HT-29 (cell line): ENCODE measurements around the gene PGAP1. TPM values are rescaled to one million over a fixed set of nuclear protein-coding genes. Genes with fewer than 3 reads are reported as not detected.
A peak's percentile ranks its signal among the peaks of the same experiment; 100 is the strongest.

Experiments
- DNase-seq: peaks from one replicate; pipeline ENCODE4 v3.0.0-alpha.2; 2015; ENCODE audit warnings: low spot score
- total RNA-seq: library from RNA; depleted of rRNA; stranded (reverse); fragments of >200 nt; shearing (Covaris generic); gene quantifications from 2 replicates; pipeline ENCODE4 v1.2.3, GENCODE V29; 2014

PGAP1 gene
- total RNA-seq, 1 experiment from 2014 or later, result 2.9 TPM

- DNase-seq, result no peak
Observed at GRCh38 chr2:196899976-196900375, 26.5 kb downstream of the PGAP1 start.

- no peak for DNase-seq
Observed at GRCh38 chr2:196891136-196891535, 35.4 kb downstream of the PGAP1 start.

DNA sequence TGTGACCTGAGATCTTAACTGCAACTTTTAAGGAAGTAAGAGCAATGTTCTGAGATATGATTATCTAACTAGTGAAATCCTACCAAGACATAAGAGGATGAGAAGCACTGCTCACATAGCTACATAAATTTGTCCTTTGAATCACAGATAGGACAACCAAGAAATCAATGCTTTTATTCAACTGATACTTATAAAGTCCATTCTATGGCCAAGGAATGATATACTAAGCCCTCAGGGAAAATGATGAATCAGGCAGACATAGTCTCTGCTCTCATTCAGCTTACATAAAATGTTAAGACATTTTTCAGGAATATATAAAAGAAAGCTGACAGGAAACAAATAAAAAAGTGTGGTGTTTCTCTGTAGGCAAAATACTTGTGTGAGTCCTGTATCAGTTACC is 39.1 kb downstream of the PGAP1 start:
- DNase-seq, result no peak

DNA sequence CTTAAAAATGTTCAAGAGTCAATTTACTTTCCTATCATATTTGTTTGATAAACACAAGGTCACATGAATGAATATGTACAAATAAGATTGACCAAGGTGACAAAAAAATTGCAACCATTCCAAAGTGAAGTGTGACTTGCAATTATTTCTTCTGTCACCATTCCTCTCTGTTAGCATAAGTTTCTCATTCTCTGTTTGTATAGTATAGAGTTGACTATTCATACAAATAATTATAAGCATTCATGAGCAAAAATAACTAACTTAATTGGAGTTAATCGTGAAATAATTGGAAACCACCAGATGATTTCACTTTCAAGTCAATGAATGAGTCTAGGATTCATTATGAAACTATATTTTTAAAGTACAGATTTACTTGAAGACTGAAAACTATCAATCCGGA is 42.1 kb downstream of the PGAP1 start:
- DNase-seq, result no peak

GRCh38 chr2:196876364-196876763 is 50.1 kb downstream of the PGAP1 start:
- no peak for DNase-seq

DNA sequence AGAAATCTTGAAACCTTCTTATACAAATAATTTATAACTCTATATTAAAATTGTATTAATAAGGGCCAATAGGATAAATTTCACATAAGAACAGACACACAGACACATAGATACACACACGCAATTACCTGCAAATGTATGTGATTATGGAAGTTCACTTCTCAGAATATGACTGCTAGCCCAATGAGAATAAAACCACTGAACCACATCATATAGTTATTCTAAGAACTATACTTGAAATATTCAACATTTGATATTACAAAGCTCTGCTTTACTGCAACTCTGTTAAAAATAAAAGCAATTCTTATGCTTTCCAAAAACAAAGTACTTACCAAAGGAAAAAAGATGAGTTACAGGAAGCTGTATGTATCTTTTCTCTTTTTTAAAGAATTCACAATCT is 51.1 kb downstream of the PGAP1 start:
- DNase-seq, result no peak

- DNase-seq, result no peak
Observed at GRCh38 chr2:196873511-196873910, 53.0 kb downstream of the PGAP1 start.

GRCh38 chr2:196854629-196855028 is 71.9 kb downstream of the PGAP1 start:
- DNase-seq, result no peak

DNA sequence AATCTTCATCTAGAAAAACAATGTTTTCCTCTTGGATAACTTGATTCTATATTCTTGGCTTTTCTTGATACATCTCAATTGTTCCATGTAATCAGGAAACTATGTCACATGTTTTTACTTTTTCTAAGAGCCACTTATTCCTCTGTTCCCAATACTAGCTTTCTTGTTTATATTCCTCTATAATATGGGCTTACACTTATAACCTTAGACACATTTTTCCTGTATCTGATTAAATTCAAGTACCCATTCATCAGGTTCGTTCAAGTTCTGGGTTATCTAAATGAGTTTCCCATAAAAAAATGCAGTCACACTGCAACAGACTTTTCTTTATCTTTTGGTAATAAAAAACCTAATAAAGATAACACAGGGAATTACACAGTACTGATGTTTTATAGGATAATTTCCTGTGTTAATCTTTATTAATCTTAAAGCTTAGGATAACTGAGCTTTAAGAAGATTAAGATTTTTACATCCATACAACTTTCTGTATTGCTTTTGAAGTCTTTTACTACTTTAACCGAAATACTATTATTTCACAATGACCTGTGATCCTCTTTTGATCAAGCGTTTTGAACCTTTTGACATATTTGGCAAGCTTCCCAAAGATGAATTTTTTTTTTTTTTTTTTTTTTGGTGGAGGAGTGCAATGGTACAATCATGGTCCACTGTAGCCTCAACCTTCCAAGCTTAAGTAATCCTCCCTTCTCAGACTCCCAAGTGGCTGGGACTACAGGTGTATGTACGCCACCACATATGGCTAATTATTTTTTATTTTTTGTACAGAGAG is 73.0 kb downstream of the PGAP1 start:
- peak; percentile 58 for DNase-seq

- no peak for DNase-seq
Observed at GRCh38 chr2:196851088-196851487, 75.4 kb downstream of the PGAP1 start.

- DNase-seq, result peak; percentile 77
Observed at GRCh38 chr2:196849895-196850294, 76.6 kb downstream of the PGAP1 start.

DNA sequence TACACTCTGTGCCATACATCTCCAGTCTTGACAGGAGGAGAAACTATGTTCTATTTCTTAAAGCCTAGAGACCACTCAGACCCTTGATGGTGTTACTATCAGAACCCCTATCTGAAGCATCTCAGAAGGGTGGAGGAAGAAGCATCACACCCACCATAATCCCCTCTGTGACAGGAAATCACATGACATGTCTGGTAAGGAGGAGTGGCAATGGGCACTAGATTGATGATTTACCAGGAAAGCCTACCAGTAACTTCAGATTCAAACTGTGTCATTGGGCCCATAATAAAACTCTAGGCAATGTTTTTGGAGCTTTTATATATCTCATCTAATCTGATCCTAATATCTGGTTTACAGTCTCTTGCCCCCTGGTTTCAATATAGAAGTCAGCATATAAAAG is 80.2 kb downstream of the PGAP1 start:
- DNase-seq, result no peak

DNA sequence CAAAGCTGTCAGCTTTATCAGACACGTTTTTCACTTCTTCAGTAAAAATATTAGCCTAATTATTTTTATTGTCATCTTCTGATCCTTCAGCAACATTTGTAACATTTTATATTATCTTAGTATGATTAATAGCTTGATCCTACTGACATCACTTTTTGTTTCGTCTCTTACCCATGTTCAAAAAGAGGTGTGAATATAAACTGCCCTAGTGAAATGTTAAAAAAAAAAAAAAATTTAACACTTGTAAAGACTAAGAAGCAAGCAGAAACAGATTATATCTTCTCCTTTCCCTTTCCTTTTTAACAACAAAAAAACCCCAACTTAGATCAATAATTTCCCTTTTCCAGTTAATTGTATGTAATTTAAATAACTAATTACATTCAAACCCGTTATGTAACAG is 81.1 kb downstream of the PGAP1 start:
- no peak for DNase-seq

- no peak for DNase-seq
Observed at GRCh38 chr2:196840171-196840570, 86.3 kb downstream of the PGAP1 start.

DNA sequence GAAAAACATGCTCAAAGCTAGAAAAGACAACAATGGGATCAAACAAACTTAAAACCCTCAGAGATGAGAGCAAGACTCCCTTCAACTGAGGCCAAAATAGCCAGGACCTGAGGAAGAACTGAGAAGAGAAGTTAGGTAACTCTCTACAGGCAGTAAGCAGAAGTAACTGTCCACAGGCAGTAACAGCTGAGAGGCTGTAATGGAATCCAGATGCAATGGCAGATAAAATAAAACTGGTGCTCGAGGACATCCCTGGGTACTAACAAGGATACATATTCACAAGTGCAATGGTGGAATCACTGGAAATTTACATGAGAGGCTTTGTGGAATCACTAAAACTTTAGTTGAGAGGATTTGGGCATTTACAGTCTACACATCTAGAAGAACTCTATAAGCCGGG is 86.9 kb downstream of the PGAP1 start:
- no peak for DNase-seq

GRCh38 chr2:196836440-196836839 is 90.1 kb downstream of the PGAP1 start:
- DNase-seq, result no peak

DNA sequence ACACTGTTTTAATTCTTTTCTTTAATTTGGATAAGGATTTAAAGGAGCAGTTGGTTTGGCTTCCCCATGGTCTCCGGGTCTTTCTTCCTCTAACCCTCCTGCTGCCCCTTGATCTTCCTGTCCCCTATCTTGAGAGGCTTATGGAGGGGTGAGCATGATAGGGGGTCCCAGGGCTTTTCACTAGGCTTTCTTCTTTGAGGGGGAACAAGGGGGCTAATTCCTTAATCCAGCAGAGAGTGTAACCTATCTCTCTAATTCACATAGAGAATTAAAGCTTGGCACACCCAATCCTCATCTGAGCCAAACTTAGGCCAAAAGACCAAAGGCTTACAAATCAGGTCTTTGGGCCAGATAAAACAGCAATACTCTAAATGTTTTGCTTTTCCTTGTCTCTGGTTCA is 95.8 kb downstream of the PGAP1 start:
- no peak for DNase-seq

DNA sequence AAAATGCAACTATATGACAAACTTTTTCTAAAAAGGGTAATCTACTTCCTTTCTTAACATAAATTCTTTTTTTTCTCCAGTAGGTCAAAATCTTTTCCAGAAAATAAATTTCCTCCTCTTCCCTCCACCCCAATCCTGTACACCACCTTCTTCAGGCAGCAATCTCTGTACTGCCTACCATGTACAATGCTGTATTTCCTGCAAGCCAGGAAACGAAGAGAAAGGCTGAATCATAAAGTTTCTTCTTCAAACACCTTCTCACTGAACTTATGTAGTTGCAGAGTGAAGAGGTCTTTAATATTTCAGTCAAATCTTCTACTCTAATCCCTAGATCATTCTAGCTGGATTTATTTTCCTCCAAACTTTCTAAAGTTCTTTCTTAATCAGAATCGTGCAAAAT is 99.2 kb downstream of the PGAP1 start:
- DNase-seq, result no peak

GRCh38 chr2:196823750-196824522 is 102.6 kb downstream of the PGAP1 start:
- no peak for DNase-seq

DNA sequence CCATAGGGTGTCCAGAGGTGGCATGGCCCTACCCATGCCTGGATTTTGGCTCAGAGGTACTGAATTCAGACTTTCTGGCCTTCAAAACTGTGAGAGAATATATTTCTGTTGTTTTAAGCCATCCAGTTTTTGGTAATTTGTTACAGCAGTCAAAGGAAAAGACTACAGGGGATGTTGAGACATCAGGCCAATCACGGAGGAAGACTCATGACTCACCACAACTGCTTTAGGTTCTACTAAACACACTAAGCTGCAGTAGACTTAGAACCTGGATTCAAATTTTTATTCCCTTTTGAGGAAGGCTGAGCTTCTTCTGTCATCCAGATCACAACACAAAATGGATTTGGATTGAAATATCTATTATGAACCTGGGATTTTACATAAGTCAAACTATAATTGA is 105.3 kb downstream of the PGAP1 start:
- DNase-seq, result no peak

- DNase-seq, result no peak
Observed at GRCh38 chr2:196809260-196809659, 117.2 kb downstream of the PGAP1 start, which contains the start of gene C2orf66. C2orf66 (minus strand) TSS chr2:196809355; CDS start chr2:196809336, 19 bp downstream.

DNA sequence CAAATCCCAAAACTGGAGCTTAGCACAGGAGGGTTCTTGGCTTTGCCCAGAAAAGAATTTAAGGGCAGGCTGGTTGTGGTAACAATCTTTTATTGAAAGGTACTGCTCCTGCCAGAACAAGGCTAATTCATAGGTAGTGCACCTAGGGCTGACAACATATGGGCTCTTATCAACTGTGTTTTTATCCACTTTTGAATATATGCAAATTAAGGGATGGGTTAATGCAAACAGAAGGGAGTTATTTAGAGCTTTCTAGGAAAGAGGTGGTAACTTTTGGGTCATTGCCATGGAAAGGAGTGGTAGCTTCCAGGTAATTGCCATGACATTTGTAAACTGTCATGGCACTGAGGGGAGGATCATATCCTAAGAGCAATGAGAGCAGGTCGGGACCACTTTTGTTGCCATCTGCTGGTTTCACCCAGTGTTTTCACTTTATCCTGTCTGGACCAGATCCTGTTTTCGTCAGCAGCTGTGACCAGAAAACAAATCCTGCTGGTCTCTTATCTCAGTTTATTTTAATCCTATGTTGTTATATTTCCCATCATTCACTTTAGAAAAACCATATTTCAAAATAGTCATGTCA is 118.3 kb downstream of the PGAP1 start:
- DNase-seq, result peak; percentile 26

- no peak for DNase-seq
Observed at GRCh38 chr2:196804381-196804780, 122.1 kb downstream of the PGAP1 start.
